DMS 273 (cell line): ENCODE data around the gene PCSK5.

ENCODE experiments used
- DNase-seq: peaks from one replicate; lab custom pipeline; 2025; ENCODE audit not compliant: unreplicated experiment; lab: John Stamatoyannopoulos, UW

The PCSK5 gene

GRCh38 chr9:76176171-76176570 is 285.7 kb downstream of the PCSK5 start:
- DNase-seq = no peak

- no peak for DNase-seq
These were observed 287.5 kb downstream of the PCSK5 start for GRCh38 chr9:76177931-76178330.

- no peak for DNase-seq
These were observed 290.1 kb downstream of the PCSK5 start for GRCh38 chr9:76180541-76180940.

GRCh38 chr9:76181020-76181641 is 290.7 kb downstream of the PCSK5 start:
- no peak for DNase-seq

GRCh38 chr9:76181781-76182180 is 291.3 kb downstream of the PCSK5 start:
- no peak for DNase-seq

GRCh38 chr9:76185432-76185831 is 295.0 kb downstream of the PCSK5 start:
- DNase-seq = no peak

- no peak for DNase-seq
These were observed 297.8 kb downstream of the PCSK5 start for GRCh38 chr9:76188286-76188685.

- no peak for DNase-seq
These were observed 298.4 kb downstream of the PCSK5 start for GRCh38 chr9:76188905-76189304.

GRCh38 chr9:76191493-76191892 is 301.0 kb downstream of the PCSK5 start:
- DNase-seq = no peak

- no peak for DNase-seq
These were observed 301.5 kb downstream of the PCSK5 start for GRCh38 chr9:76192013-76192412.

- DNase-seq = no peak
These were observed 304.4 kb downstream of the PCSK5 start for GRCh38 chr9:76194896-76195295.

GRCh38 chr9:76198336-76198735 is 307.9 kb downstream of the PCSK5 start:
- no peak for DNase-seq

GRCh38 chr9:76200315-76200714 is 309.8 kb downstream of the PCSK5 start:
- DNase-seq = no peak

- DNase-seq = no peak
These were observed 310.3 kb downstream of the PCSK5 start for GRCh38 chr9:76200745-76201144.

GRCh38 chr9:76203373-76203772 is 312.9 kb downstream of the PCSK5 start:
- DNase-seq = no peak

- DNase-seq = no peak
These were observed 316.3 kb downstream of the PCSK5 start for GRCh38 chr9:76206821-76207220.

- DNase-seq = no peak
These were observed 323.3 kb downstream of the PCSK5 start for GRCh38 chr9:76213751-76214150.

GRCh38 chr9:76215066-76215465 is 324.6 kb downstream of the PCSK5 start:
- no peak for DNase-seq

GRCh38 chr9:76216161-76216649 is 325.7 kb downstream of the PCSK5 start:
- no peak for DNase-seq

- no peak for DNase-seq
These were observed 327.8 kb downstream of the PCSK5 start for GRCh38 chr9:76218117-76218885.

- no peak for DNase-seq
These were observed 328.5 kb downstream of the PCSK5 start for GRCh38 chr9:76218886-76219445.

- DNase-seq = peak; percentile 5
These were observed 329.2 kb downstream of the PCSK5 start for GRCh38 chr9:76219560-76220151.
